HFFc6 (cell line): ENCODE results near the gene RPAP3. TPM values are rescaled to one million over a fixed set of nuclear protein-coding genes. Genes with fewer than 3 reads are reported as not detected.

Source experiments
- DNase-seq: peaks from one replicate; pipeline ENCODE4 v3.0.0-alpha.2; 2018
- H3K27ac Mint-ChIP-seq: 2 replicates; pipeline ENCODE4 v1.8.0; 2020; ENCODE audit warnings: mild to moderate bottlenecking, mixed read lengths
- H3K27me3 Mint-ChIP-seq: 2 replicates; pipeline ENCODE4 v1.8.0; 2021; ENCODE audit warnings: mild to moderate bottlenecking, moderate library complexity, mixed read lengths; ENCODE audit not compliant: insufficient read depth
- H3K36me3 Mint-ChIP-seq: 2 replicates; pipeline ENCODE4 v1.8.0; 2021; ENCODE audit warnings: low read depth, mixed read lengths
- H3K4me1 Mint-ChIP-seq: 2 replicates; pipeline ENCODE4 v1.8.0; 2020; ENCODE audit warnings: low read depth, mixed read lengths
- H3K4me3 Mint-ChIP-seq: 2 replicates; pipeline ENCODE4 v1.8.0; 2020; ENCODE audit warnings: mild to moderate bottlenecking, moderate library complexity, mixed read lengths
- H3K9me3 Mint-ChIP-seq: 2 replicates; pipeline ENCODE4 v1.8.0; 2020; ENCODE audit warnings: mild to moderate bottlenecking, mixed read lengths
- CTCF ChIP-seq: fragments of 200-600 bp; sonication (generic); IDR thresholded peaks from 2 replicates; pipeline ENCODE4 v1.5.0; 2021; ENCODE audit warnings: antibody characterized with exemption, mild to moderate bottlenecking
- long read RNA-seq: library from polyadenylated mRNA; unstranded; transcript quantifications from one replicate; pipeline ENCODE4 v2.0.0, GENCODE V29; 2019
- total RNA-seq, 6 experiments: library from RNA; stranded (reverse); fragmentation: NEBNext Ultra II Directional; extraction: Animal tissue kit (Norgen Biotek cat#: 25700); gene quantifications; 2 replicates in 1 of 6; 3 replicates in 5 of 6; pipeline ENCODE4 v1.2.3, GENCODE V29; 2021

Gene RPAP3, protein sequence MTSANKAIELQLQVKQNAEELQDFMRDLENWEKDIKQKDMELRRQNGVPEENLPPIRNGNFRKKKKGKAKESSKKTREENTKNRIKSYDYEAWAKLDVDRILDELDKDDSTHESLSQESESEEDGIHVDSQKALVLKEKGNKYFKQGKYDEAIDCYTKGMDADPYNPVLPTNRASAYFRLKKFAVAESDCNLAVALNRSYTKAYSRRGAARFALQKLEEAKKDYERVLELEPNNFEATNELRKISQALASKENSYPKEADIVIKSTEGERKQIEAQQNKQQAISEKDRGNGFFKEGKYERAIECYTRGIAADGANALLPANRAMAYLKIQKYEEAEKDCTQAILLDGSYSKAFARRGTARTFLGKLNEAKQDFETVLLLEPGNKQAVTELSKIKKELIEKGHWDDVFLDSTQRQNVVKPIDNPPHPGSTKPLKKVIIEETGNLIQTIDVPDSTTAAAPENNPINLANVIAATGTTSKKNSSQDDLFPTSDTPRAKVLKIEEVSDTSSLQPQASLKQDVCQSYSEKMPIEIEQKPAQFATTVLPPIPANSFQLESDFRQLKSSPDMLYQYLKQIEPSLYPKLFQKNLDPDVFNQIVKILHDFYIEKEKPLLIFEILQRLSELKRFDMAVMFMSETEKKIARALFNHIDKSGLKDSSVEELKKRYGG
- 10 to 100 TPM; 26.3 to 43.4 (median 39.0) TPM for total RNA-seq
- long read RNA-seq, full-length matches to known transcripts = 26 of 36 reads
- long read RNA-seq, partial matches to known transcripts = 8 of 36 reads
- long read RNA-seq, other reads (novel, unspliced or antisense) = 2 of 36 reads

DNA sequence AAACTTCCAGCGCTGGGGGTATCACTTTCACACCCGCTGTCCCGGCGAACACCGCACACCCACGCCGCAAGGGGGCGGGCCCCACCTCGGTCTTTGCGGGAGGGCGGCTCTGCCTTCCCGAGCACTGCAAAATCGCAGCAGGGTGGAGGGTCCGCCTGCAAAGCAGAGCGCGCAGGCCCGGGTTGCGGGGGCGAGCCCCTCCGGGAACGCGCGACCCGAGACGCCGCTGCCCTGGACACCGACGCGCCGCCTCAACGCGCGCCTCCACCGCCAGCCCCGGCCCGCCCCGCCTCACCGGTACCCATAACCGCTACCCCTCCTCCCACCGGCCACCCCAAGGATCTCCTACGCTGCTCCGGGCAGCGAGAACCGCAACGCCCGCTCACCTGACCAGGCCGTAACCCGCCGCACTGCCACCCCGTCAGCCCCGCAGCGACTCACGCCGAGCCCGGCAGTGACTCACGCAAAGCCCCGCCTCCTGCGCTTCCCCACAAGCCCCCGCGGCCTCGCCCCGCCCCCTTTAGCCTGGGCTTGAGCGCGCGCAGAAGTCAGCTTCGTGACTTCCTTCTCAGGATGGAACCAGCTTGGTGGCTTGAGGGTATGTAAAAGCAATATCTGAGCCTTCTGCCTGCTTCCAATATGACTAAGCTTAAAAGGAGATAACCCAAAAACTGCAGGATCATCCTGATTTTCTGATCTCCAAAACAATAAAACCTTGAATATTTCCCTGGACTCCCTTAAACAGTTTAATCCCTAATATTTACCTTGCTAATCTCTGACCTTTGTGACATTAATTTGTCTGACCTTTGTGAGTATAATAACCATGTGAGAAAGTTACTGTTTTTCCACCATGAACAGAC, at the start of gene RPAP3:
TSS of gene RPAP3 (minus strand) at position 465 of the 860 bp plus-strand sequence. CDS start 3,190 bp downstream, outside the sequence.
- peak; percentile 87 for TF ChIP-seq CTCF
- H3K4me3 Mint-ChIP-seq = peak within 1 kb of the TSS; percentile 94

GRCh38 chr12:47754881-47755280, 49.1 kb upstream of the RPAP3 start:
- H3K27me3 Mint-ChIP-seq = no peaks in the 10 kb centered on the region; the same call in none of the 2 replicates
- no peak for DNase-seq
- no peak for TF ChIP-seq CTCF
- no peaks in the 10 kb centered on the region for H3K9me3 Mint-ChIP-seq
- no peak overlapping the region for H3K4me3 Mint-ChIP-seq
- no peak overlapping the region for H3K27ac Mint-ChIP-seq
- no peaks in the 10 kb centered on the region for H3K36me3 Mint-ChIP-seq
- peaks cover 42% of the 10 kb centered on the region for H3K4me1 Mint-ChIP-seq

More for the DNA sequence above, at the start of gene RPAP3:
- H3K27ac Mint-ChIP-seq = peak within 1 kb of the TSS; percentile 93
- peaks cover 47% of the 10 kb centered on the region for H3K4me1 Mint-ChIP-seq
- no peaks in the 10 kb centered on the region for H3K27me3 Mint-ChIP-seq
- H3K9me3 Mint-ChIP-seq = no peaks in the 10 kb centered on the region
- H3K36me3 Mint-ChIP-seq = peaks cover 5% of the 10 kb centered on the region; the same call in 1 of the 2 replicates
- peak; percentile 90 for DNase-seq

GRCh38 chr12:47754126-47754525, 48.3 kb upstream of the RPAP3 start:
- Mint-ChIP-seq H3K36me3 (no peaks in the 10 kb centered on the region), H3K4me3 (no peak overlapping the region), H3K27me3 (no peaks in the 10 kb centered on the region; the same call in none of the 2 replicates), H3K4me1 (peaks cover 42% of the 10 kb centered on the region), H3K27ac (peak overlapping the region; percentile 82), H3K9me3 (no peaks in the 10 kb centered on the region)
- no peak for DNase-seq
- TF ChIP-seq CTCF = no peak

DNA sequence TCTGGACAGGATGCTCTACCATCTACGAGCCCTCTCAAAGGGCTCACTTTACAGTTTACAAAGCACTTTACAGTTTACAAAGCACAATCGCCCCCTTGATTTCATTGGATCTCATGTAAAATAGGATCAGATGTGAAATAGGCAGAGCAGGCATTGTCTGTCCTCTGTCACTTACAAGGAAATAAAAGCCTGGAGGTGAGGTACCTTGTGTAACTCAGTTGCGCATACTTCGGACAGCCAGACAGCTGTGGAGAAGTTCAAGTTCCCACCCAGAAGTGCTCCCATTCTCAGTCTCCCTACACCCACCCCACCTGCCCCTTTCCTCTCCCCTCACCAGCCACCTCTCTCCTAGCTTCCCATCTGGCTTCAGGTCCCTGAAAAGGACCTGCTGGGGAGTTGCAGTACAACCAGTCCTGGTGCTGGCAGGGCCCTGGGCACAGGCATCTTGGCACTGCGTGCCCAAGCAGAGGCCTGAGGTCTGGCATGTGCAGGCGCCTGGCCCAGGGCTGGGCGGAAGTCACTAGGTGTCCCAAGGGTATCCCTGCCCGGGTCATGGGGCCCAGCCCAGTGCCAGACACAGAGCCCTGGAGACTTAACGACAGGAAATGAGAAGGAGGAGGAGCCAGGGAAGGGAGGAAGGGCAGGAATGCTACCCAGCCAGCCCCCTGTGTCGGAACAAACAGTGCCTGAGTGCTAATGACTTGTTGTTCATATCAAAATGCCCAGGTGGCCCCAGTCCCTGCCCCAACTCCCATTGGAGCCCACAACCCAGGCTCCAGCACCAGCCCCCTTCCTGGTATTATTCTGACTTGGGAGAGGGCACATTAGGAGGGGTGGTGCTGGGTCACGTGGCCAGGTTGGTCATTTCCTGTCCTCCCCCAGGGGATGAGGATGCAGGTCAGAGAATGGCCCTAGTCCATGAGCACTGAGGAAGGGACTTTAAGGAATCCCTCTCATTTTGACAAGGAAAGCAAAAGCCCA, 47.5 kb upstream of the RPAP3 start:
- Mint-ChIP-seq H3K27ac (peak overlapping the region; percentile 82), H3K4me3 (no peak overlapping the region), H3K27me3 (peaks cover 2% of the 10 kb centered on the region), H3K36me3 (no peaks in the 10 kb centered on the region), H3K9me3 (no peaks in the 10 kb centered on the region), H3K4me1 (peaks cover 42% of the 10 kb centered on the region)
- TF ChIP-seq CTCF = no peak; the same call in 1 of the 2 replicates
- DNase-seq = no peak
